ENCODE results near the gene SEZ6L.
"Not testable (repeated sequence)": the region's sequence is repeated elsewhere in the genome, so short reads cannot be mapped to it uniquely, and the experiment has no call there.

The SEZ6L gene

DNA sequence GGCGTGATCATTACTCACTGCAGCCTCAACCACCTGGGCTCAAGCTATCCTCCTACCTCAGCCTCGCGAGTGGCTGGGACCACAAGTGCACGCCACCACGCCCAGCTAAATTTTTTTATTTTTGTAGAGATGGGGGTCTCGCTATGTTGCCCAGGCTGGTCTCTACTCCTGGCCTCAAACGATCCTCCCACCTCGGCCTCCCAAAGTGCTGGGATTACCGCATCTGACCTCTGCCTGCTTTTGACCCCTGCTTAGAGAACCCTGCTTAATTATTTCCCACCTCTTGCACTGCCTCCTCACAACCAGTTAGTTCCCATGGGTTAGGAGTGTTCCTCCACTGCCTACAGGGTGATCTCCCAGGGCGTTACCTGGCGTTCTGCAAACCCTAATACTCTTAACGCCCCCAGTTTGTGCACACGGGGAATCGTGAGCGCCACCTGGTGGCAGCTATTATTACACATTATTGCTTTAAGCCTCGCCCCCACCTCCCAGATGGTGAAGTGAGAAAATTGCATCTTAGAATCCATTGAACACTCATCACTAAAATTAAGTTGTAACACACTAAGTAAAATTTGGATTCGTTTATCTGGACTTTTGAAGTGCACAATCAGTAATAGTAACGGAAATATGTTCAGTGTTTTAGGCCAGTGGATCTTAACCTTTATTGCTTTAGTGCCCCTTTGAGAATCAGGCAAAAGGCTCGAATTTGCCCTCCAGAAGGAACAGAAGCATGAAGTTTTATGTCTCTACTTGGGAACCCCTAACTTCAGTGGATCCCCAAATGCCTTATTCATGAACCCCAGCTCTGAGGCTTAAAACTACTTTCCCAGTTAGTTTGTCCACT lies 198.4 kb downstream of the SEZ6L start:
- FAIRE-seq (no peak), DNase-seq (ENCODE audit: insufficient read length, low spot score) (no peak)

- DNase-seq (ENCODE audit: insufficient read length, low spot score) (no peak), FAIRE-seq (no peak)
Observed at GRCh38 chr22:26372890-26373289, 203.6 kb downstream of the SEZ6L start.

- no peak for DNase-seq (ENCODE audit: insufficient read length, low spot score)
- no peak for FAIRE-seq
Observed at GRCh38 chr22:26374391-26375026, 205.2 kb downstream of the SEZ6L start.

DNA sequence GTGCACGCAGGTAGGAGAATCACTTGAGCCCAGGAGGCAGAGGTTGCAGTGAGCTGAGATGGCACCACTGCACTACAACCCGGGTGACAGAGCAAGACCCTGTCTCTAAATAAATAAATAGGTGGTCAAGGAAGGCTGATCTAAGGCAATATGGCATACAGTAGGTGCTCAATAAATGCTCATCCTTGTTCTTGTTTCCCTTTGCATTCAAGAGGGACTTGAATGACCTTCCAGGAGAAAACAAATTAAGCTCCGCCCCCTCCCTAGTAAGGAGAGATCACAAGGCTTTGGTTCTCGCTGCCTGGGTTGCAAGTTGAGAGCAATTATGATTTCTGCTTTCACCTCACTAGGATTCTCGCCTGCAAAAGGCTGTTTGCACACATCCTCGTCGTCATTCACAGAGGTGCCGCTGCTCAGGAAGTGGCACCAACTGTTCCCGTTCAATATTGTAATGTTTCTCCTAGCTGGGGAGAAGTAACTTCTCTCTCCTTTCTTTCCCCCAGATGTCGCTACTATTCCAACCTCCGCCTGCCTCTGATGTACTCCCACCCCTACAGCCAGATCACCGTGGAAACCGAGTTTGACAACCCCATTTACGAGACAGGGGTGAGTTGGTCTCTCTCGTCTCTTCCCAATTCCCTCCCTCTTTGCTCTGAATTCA lies 208.0 kb downstream of the SEZ6L start:
- DNase-seq (ENCODE audit: insufficient read length, low spot score) (no peak), FAIRE-seq (no peak)

DNA sequence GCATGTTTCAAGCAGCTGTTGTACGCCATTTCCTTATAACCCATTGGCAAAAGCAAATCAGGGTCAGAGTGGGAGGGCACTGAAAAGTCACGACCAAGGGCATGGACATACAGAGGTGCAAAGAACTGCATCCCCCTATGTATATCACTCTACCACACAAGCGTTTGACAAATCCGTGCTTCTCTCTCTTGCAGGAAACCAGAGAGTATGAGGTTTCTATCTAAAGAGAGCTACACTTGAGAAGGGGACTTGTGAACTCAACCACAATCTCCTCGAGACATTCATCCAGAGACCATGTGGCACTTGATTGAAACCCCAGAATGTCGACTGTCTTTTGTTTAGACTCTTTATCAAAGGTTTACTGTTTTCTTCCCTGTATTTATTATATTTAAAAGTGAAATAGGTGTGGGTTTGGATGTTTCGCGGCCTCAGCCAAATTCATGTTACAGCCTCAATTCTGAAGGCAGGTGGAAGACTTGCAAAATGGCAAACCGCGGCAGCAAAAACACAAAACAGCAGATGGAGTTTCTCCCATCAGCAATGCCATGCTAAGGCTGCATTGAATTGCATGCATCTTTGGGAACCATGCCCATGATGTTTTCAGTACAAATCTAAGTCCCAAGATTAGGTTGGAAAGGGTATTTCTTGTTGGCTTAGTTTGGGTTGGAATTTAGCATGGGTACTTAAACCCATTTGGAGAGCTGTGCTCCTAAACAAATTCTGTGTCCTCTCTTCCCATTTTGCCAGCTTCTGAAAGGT lies 211.0 kb downstream of the SEZ6L start:
- no peak for DNase-seq (ENCODE audit: insufficient read length, low spot score)
- FAIRE-seq = no peak

DNA sequence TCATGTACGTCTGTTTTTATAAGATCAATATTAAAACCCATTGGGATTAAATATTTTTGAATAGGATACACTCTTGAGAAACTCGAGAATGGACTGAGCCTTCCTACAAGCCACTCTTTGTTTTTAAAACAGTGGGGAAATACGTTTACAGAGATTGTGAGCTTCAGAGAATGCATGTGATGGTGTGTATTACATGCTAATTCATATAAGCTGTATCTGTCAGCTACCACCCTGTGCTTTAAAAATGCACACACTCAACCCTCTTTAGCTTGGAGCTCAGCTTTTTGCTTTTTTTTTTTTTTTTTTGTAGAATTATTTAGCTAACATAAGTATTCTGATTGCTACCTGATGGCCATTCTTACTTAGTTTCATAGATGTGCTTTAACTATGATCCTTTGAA lies 213.5 kb downstream of the SEZ6L start:
- FAIRE-seq (no peak), DNase-seq (ENCODE audit: insufficient read length, low spot score) (no peak)

DNA sequence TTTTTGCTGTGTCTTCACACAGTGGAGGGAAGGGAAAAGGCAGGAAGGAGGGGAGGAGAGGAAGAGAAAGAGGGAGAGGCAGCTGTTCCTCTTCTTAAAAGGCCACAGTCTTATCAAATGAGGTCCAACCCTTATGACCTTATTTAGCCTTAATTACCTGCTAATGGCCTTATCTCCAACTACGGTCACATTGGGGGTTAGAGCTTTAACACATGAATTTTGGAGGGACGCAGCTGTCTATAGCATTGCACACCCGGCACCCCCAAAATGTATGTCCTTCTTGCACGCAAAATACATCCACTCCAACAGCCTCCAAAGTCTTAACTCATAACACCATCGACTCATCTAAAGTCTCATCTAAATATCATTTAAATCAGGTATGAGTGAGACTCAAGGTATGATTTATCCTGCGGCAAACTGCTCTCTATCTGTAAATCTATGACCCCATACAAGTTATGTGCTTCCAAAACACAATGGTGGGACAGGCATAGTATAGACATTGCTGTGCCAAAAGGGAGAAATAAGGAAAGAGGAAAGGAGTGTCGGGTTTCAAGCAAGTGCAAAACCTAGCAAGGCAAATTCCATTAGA lies 214.8 kb downstream of the SEZ6L start:
- FAIRE-seq = no peak
- no peak for DNase-seq (ENCODE audit: insufficient read length, low spot score)

- DNase-seq (ENCODE audit: insufficient read length, low spot score) (no peak), FAIRE-seq (no peak)
Observed at GRCh38 chr22:26385164-26385563, 215.9 kb downstream of the SEZ6L start.

DNA sequence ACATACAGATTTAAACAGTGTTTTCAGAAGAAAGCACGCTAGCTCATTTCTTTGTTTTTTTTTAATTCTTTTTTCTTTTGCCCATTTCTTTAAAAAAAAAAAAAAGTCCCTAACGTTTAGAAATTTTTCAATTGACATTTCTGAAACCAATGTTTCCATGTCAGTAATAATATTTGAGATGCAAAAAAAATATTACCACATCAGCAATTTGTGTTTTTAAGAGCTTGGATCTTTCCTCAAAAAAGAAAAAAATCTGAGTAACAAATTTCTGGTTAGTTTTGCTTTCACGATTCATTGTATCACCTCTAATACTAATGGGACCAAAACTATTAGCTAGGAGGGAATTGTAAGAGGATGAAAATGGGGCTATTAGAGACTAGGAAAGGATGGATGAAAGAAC lies 219.9 kb downstream of the SEZ6L start:
- DNase-seq (ENCODE audit: insufficient read length, low spot score) = no peak
- FAIRE-seq = no peak

- no peak for DNase-seq (ENCODE audit: insufficient read length, low spot score)
- FAIRE-seq = no peak
Observed at GRCh38 chr22:26391091-26391490, 221.8 kb downstream of the SEZ6L start.

DNA sequence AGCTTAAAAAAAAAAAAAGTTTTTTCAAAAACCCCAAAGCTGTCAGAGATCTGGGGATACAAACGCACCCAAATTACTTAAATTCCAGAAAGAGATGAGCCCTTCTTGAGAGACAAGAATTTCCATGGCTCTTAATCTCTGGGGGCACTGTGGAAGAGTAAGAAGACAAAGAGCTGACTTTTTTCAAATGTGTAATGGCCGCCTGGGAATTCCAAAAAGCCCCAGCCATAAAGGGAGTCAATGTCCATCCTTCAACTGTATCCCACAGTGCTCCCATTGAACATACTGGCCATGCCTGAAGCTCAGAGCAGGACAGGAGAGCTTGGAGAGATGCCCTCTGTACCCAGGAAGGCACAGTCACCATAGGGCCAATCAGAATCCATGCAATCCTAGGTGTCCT lies 222.4 kb downstream of the SEZ6L start:
- no peak for DNase-seq (ENCODE audit: insufficient read length, low spot score)
- FAIRE-seq = no peak

GRCh38 chr22:26393929-26394328 lies 224.7 kb downstream of the SEZ6L start:
- DNase-seq (ENCODE audit: insufficient read length, low spot score) (no peak), FAIRE-seq (no peak)

GRCh38 chr22:26394777-26395176 lies 225.5 kb downstream of the SEZ6L start:
- FAIRE-seq (no peak), DNase-seq (ENCODE audit: insufficient read length, low spot score) (no peak)

DNA sequence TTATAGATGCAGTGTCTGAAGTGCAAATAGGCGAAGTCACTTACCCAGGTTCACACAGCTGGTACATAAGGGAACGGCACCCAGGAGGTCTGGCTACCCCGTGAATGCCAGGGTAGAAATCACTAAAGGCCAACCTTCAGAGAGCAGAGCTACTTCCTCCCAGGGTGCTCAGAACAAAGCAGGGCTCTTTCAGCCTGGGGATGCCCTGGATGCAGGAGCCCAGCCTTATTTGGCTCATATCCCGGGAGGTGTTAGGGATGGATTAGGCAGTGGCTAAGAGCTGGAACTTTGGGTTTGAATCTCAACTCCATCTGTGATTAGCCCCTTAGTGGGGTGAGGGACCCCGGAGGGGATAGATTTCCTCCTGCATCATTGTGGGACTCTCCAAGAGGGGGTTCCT lies 226.7 kb downstream of the SEZ6L start:
- DNase-seq (ENCODE audit: insufficient read length, low spot score) = no peak
- no peak for FAIRE-seq

DNA sequence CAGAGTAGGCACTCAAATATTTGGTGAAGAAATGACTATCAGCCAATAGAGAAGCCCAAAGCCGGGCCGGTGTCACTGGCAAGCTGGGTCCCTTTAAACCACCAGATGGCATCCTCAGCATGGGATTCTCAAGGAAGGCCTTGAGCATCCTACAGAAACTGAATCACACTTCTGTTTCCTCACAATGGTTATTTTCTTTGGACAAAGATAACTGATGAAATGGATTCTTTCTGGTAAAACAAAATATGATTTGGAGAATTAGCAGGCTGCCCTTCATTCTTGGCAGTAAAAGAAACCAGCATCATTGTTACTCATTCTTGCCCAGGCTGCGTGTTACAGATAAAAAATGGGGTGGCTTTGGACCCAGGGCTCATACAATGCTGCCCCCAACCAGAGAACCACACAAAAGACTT lies 229.5 kb downstream of the SEZ6L start:
- DNase-seq (ENCODE audit: insufficient read length, low spot score) (peak; percentile 41), FAIRE-seq (no peak)

GRCh38 chr22:26399289-26399688 lies 230.0 kb downstream of the SEZ6L start:
- FAIRE-seq = no peak
- DNase-seq (ENCODE audit: insufficient read length, low spot score) = no peak

- DNase-seq (ENCODE audit: insufficient read length, low spot score) (no peak), FAIRE-seq (no peak)
Observed at GRCh38 chr22:26401726-26402125, 232.5 kb downstream of the SEZ6L start.

- no peak for FAIRE-seq
Observed at GRCh38 chr22:26404851-26405421, 235.7 kb downstream of the SEZ6L start.

GRCh38 chr22:26406118-26406517 lies 236.9 kb downstream of the SEZ6L start:
- FAIRE-seq = no peak

More at GRCh38 chr22:26404851-26405421, 235.7 kb downstream of the SEZ6L start:
- no peak for DNase-seq (ENCODE audit: insufficient read length, low spot score)

GRCh38 chr22:26408562-26409220 lies 239.4 kb downstream of the SEZ6L start:
- FAIRE-seq; DNase-seq (ENCODE audit: insufficient read length, low spot score): not testable (repeated sequence)

More at GRCh38 chr22:26406118-26406517, 236.9 kb downstream of the SEZ6L start:
- DNase-seq (ENCODE audit: insufficient read length, low spot score) = no peak
